WTC11 (cell line): Measurements from ENCODE around the gene ZNF76. TPM values are rescaled to one million over a fixed set of nuclear protein-coding genes. Genes with fewer than 3 reads are reported as not detected.

Experiments
- ATAC-seq: fragments of 200-7000 bp; cut with Tn5 transposase; 2 replicates; pipeline ENCODE4 v1.10.0; 2021; ENCODE audit warnings: mild to moderate bottlenecking, moderate library complexity
- CTCF ChIA-PET: fragments of 300-600 bp; sonication (Branson Sonifier 250); formaldehyde crosslinking; loops from one replicate; lab custom pipeline; 2021; ENCODE audit warnings: antibody characterized with exemption; lab: Charles Lee
- POLR2A ChIA-PET: fragments of 350-600 bp; sonication (Branson Sonifier 250); formaldehyde crosslinking; loops from one replicate; lab custom pipeline; 2021; ENCODE audit warnings: antibody characterized with exemption; lab: Charles Lee
- DNase-seq: peaks from one replicate; pipeline ENCODE4 v3.0.0; 2021; ENCODE audit warnings: low spot score
- H3K27ac Mint-ChIP-seq: 2 replicates; pipeline ENCODE4 v1.8.0; 2021; ENCODE audit warnings: mixed read lengths
- H3K27me3 Mint-ChIP-seq: 2 replicates; pipeline ENCODE4 v1.8.0; 2021; ENCODE audit warnings: low read depth, mild to moderate bottlenecking, moderate library complexity, mixed read lengths
- H3K36me3 Mint-ChIP-seq: 2 replicates; pipeline ENCODE4 v1.8.0; 2021; ENCODE audit warnings: mixed read lengths
- H3K4me1 Mint-ChIP-seq: 2 replicates; pipeline ENCODE4 v1.8.0; 2022; ENCODE audit warnings: mixed read lengths
- H3K4me3 Mint-ChIP-seq: 2 replicates; pipeline ENCODE4 v1.8.0; 2021; ENCODE audit warnings: mild to moderate bottlenecking, moderate library complexity, mixed read lengths
- H3K9me3 Mint-ChIP-seq: 2 replicates; pipeline ENCODE4 v1.8.0; 2021; ENCODE audit warnings: mixed read lengths
- ATF1 ChIP-seq: sonication (generic); formaldehyde crosslinking; IDR thresholded peaks from 2 replicates; pipeline ENCODE4 v1.8.1; 2023; ENCODE audit warnings: mild to moderate bottlenecking, moderate library complexity, missing genetic modification reagents
- ATF3 ChIP-seq: sonication (generic); formaldehyde crosslinking; conservative IDR thresholded peaks from 2 replicates; pipeline ENCODE4 v1.8.1; 2022; ENCODE audit warnings: mild to moderate bottlenecking, missing genetic modification reagents
- FOXJ3 ChIP-seq: sonication (generic); formaldehyde crosslinking; IDR thresholded peaks from 2 replicates; pipeline ENCODE4 v1.9.0; 2021; ENCODE audit warnings: missing genetic modification reagents, mild to moderate bottlenecking, borderline replicate concordance
- FOXP1 ChIP-seq: sonication (generic); formaldehyde crosslinking; IDR thresholded peaks from 2 replicates; pipeline ENCODE4 v1.8.0; 2022; ENCODE audit warnings: missing genetic modification reagents, mild to moderate bottlenecking, moderate library complexity, borderline replicate concordance
- HMGXB4 ChIP-seq: sonication (generic); formaldehyde crosslinking; IDR thresholded peaks from 2 replicates; pipeline ENCODE4 v1.8.1; 2023; ENCODE audit warnings: mild to moderate bottlenecking, moderate library complexity, missing genetic modification reagents
- IRF1 ChIP-seq: sonication (generic); formaldehyde crosslinking; IDR thresholded peaks from 2 replicates; pipeline ENCODE4 v1.8.0; 2023; ENCODE audit warnings: missing genetic modification reagents
- IRF2 ChIP-seq: sonication (generic); formaldehyde crosslinking; IDR thresholded peaks from 2 replicates; pipeline ENCODE4 v1.8.0; 2022; ENCODE audit warnings: low read depth, missing genetic modification reagents, borderline replicate concordance
- JUN ChIP-seq: sonication (generic); formaldehyde crosslinking; IDR thresholded peaks from 2 replicates; pipeline ENCODE4 v1.8.0; 2023; ENCODE audit warnings: mild to moderate bottlenecking, missing genetic modification reagents
- MXD4 ChIP-seq: fragments of 250-450 bp; sonication (Bioruptor Pico); IDR thresholded peaks from 2 replicates; pipeline ENCODE4 v1.8.0; 2021; ENCODE audit warnings: mild to moderate bottlenecking, moderate library complexity, borderline replicate concordance
- MYBL2 ChIP-seq: sonication (generic); formaldehyde crosslinking; IDR thresholded peaks from 2 replicates; pipeline ENCODE4 v1.8.1; 2023; ENCODE audit warnings: mild to moderate bottlenecking, moderate library complexity, missing genetic modification reagents
- NFATC4 ChIP-seq: fragments of 250-450 bp; sonication (Bioruptor Pico); IDR thresholded peaks from 2 replicates; pipeline ENCODE4 v1.9.0; 2021; ENCODE audit warnings: mild to moderate bottlenecking
- NR1H2 ChIP-seq: sonication (generic); formaldehyde crosslinking; IDR thresholded peaks from 2 replicates; pipeline ENCODE4 v1.9.0; 2021; ENCODE audit warnings: mild to moderate bottlenecking, moderate library complexity, missing genetic modification reagents
- NR2C2 ChIP-seq: sonication (generic); formaldehyde crosslinking; IDR thresholded peaks from 2 replicates; pipeline ENCODE4 v1.8.0; 2022; ENCODE audit warnings: mild to moderate bottlenecking, missing genetic modification reagents
- RELA ChIP-seq: sonication (generic); formaldehyde crosslinking; IDR thresholded peaks from 2 replicates; pipeline ENCODE4 v1.8.1; 2022; ENCODE audit warnings: missing genetic modification reagents, mild to moderate bottlenecking, borderline replicate concordance
- RORB ChIP-seq: fragments of 250-450 bp; sonication (Bioruptor Pico); IDR thresholded peaks from 2 replicates; pipeline ENCODE4 v1.9.0; 2021; ENCODE audit warnings: mild to moderate bottlenecking
- TEAD1 ChIP-seq: sonication (generic); formaldehyde crosslinking; IDR thresholded peaks from 2 replicates; pipeline ENCODE4 v1.8.0; 2022; ENCODE audit warnings: mild to moderate bottlenecking, missing genetic modification reagents
- ZBTB21 ChIP-seq: sonication (generic); formaldehyde crosslinking; IDR thresholded peaks from 2 replicates; pipeline ENCODE4 v1.8.1; 2023; ENCODE audit warnings: mild to moderate bottlenecking, missing genetic modification reagents, borderline replicate concordance
- ZBTB43 ChIP-seq: sonication (generic); formaldehyde crosslinking; IDR thresholded peaks from 2 replicates; pipeline ENCODE4 v1.8.1; 2023; ENCODE audit warnings: mild to moderate bottlenecking, missing genetic modification reagents
- ZNF121 ChIP-seq: sonication (generic); formaldehyde crosslinking; IDR thresholded peaks from 2 replicates; pipeline ENCODE4 v1.8.0; 2023; ENCODE audit warnings: missing genetic modification reagents
- ZNF219 ChIP-seq: sonication (generic); formaldehyde crosslinking; IDR thresholded peaks from 2 replicates; pipeline ENCODE4 v1.8.0; 2023; ENCODE audit warnings: missing genetic modification reagents, mild to moderate bottlenecking, borderline replicate concordance
- ZNF396 ChIP-seq: fragments of 250-450 bp; sonication (Bioruptor Pico); IDR thresholded peaks from 2 replicates; pipeline ENCODE4 v1.8.0; 2021; ENCODE audit warnings: mild to moderate bottlenecking, moderate library complexity, borderline replicate concordance
- ZNF416 ChIP-seq: fragments of 250-450 bp; sonication (Bioruptor Pico); IDR thresholded peaks from 2 replicates; pipeline ENCODE4 v1.9.0; 2021; ENCODE audit warnings: mild to moderate bottlenecking, inconsistent platforms
- ZNF532 ChIP-seq: fragments of 250-450 bp; sonication (Bioruptor Pico); IDR thresholded peaks from 2 replicates; pipeline ENCODE4 v1.9.0; 2021; ENCODE audit warnings: mild to moderate bottlenecking, borderline replicate concordance
- ZNF671 ChIP-seq: fragments of 250-450 bp; sonication (Bioruptor Pico); IDR thresholded peaks from 2 replicates; pipeline ENCODE4 v1.8.0; 2021; ENCODE audit warnings: mild to moderate bottlenecking
- total RNA-seq: library from RNA; stranded (reverse); gene quantifications from 3 replicates; pipeline ENCODE4 v1.2.3, GENCODE V29; 2021

The ZNF76 gene
- total RNA-seq, 1 experiment from 2014 or later: 25.8 TPM

GRCh38 chr6:35248300-35248699 lies 11.2 kb upstream of the ZNF76 start:
- no peak for TF ChIP-seq ZNF396 (CRISPR knock-in tag)
- TF ChIP-seq ZBTB43 (CRISPR knock-in tag): no peak
- no peak for TF ChIP-seq ZNF416
- TF ChIP-seq IRF2 (CRISPR knock-in tag): no peak
- no peak for TF ChIP-seq NR2C2
- no peak for TF ChIP-seq ZNF532 (CRISPR knock-in tag)
- TF ChIP-seq IRF1 (CRISPR knock-in tag): no peak
- TF ChIP-seq ATF3 (CRISPR knock-in tag): no peak
- TF ChIP-seq ZNF121 (CRISPR knock-in tag): no peak
- TF ChIP-seq ZNF219 (CRISPR knock-in tag): no peak
- TF ChIP-seq ZNF671: no peak
- no peak for TF ChIP-seq TEAD1 (CRISPR knock-in tag)
- no peak for TF ChIP-seq MYBL2 (CRISPR knock-in tag)
- no peak for TF ChIP-seq NR1H2
- no peak for TF ChIP-seq RELA (CRISPR knock-in tag)
- TF ChIP-seq ATF1: no peak
- TF ChIP-seq RORB (CRISPR knock-in tag): no peak
- no peak for TF ChIP-seq NFATC4 (CRISPR knock-in tag)
- H3K4me1 Mint-ChIP-seq: peaks cover 19% of the 10 kb centered on the region
- DNase-seq (no peak), ATAC-seq (no peak)
- H3K27ac Mint-ChIP-seq: no peak overlapping the region
- H3K4me3 Mint-ChIP-seq: no peak overlapping the region
- no peaks in the 10 kb centered on the region for H3K9me3 Mint-ChIP-seq
- ChIA-PET POLR2A (no interaction called here), CTCF (interaction anchor here (1.4 kb wide), 1 partner anchor 43 kb away, joined by 3 read pairs; no protein-coding TSS in a partner anchor)
- no peaks in the 10 kb centered on the region for H3K36me3 Mint-ChIP-seq
- no peaks in the 10 kb centered on the region for H3K27me3 Mint-ChIP-seq

GRCh38 chr6:35248965-35249364 lies 10.6 kb upstream of the ZNF76 start:
- no peaks in the 10 kb centered on the region for H3K27me3 Mint-ChIP-seq
- H3K9me3 Mint-ChIP-seq: no peaks in the 10 kb centered on the region
- H3K27ac Mint-ChIP-seq: no peak overlapping the region
- ChIA-PET CTCF (interaction anchor here (1.3 kb wide), 1 partner anchor 8 kb away, joined by 5 read pairs; no protein-coding TSS in a partner anchor), POLR2A (no interaction called here)
- H3K4me1 Mint-ChIP-seq: peaks cover 19% of the 10 kb centered on the region
- no peaks in the 10 kb centered on the region for H3K36me3 Mint-ChIP-seq
- ATAC-seq (no peak), DNase-seq (no peak)
- TF ChIP-seq JUN (CRISPR knock-in tag) (no peak), RELA (CRISPR knock-in tag) (no peak), ZBTB21 (CRISPR knock-in tag) (no peak), MXD4 (no peak), FOXJ3 (CRISPR knock-in tag) (no peak), HMGXB4 (CRISPR knock-in tag) (no peak), MYBL2 (CRISPR knock-in tag) (no peak), FOXP1 (CRISPR knock-in tag) (no peak), ATF1 (no peak)
- no peak overlapping the region for H3K4me3 Mint-ChIP-seq
